Measurements from ENCODE around the gene FAM162A. TPM values are rescaled to one million over a fixed set of nuclear protein-coding genes. Genes with fewer than 3 reads are reported as not detected.

FAM162A gene
- total and polyA plus RNA-seq, 12 donors = 111 to 219 (median 140) TPM

DNA sequence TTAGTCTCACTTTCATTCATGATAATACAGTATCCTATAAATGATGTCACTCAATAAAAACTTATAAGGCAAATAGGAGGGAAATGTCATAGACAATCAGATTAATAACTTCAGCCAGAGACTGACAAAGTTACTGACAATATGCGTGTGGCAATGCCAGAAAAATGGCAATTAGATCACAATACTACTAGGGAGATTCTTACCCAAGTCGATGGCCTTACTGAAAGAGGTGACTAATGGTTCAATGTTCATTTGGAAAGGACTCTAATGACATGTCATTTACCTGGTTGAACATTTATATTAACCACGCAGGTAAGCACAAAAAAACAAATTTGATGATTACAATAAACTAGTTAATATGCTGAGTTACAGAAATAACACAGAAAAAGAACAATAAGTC is 77.8 kb downstream of the FAM162A start:
- Histone ChIP-seq H3K27me3 (no peaks in the 10 kb centered on the region), H3K4me1 (no peaks in the 10 kb centered on the region), H3K27ac (no peak overlapping the region), H3K36me3 (peaks cover 0 to 100% (median 43%) of the 10 kb centered on the region in 9 donors), H3K4me3 (no peak overlapping the region), H3K9me3 (no peaks in the 10 kb centered on the region)
- intact Hi-C loops (cut with DNase I) = loop anchor here in 3 of 10 donors (5.0 to 10.0 kb wide), 3 partner anchors 40 to 215 kb away; no protein-coding TSS in a partner anchor
- DNase-seq (no peak), ATAC-seq (no peak)
- TF ChIP-seq, protein P1, sequence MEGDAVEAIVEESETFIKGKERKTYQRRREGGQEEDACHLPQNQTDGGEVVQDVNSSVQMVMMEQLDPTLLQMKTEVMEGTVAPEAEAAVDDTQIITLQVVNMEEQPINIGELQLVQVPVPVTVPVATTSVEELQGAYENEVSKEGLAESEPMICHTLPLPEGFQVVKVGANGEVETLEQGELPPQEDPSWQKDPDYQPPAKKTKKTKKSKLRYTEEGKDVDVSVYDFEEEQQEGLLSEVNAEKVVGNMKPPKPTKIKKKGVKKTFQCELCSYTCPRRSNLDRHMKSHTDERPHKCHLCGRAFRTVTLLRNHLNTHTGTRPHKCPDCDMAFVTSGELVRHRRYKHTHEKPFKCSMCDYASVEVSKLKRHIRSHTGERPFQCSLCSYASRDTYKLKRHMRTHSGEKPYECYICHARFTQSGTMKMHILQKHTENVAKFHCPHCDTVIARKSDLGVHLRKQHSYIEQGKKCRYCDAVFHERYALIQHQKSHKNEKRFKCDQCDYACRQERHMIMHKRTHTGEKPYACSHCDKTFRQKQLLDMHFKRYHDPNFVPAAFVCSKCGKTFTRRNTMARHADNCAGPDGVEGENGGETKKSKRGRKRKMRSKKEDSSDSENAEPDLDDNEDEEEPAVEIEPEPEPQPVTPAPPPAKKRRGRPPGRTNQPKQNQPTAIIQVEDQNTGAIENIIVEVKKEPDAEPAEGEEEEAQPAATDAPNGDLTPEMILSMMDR (IDR thresholded peaks at IDR 0.05) = no peak
- 85 to 86% methylated on average over 3 of the region's 3 CpGs for WGBS, 2 donors

Other genes starting within 250 kb of the FAM162A start
- not detected for gene CASR, start 200.5 kb upstream of the FAM162A start, total RNA-seq
- gene CASR, start 200.5 kb upstream of the FAM162A start, polyA plus RNA-seq = not detected
- 1 to 10 TPM in 5 of 10 donors, under 1 TPM in 4, not detected in 1; 0.42 to 5.5 (median 1.1) TPM for gene CSTA, start 58.9 kb upstream of the FAM162A start, total RNA-seq
- gene CSTA, start 58.9 kb upstream of the FAM162A start, polyA plus RNA-seq = 1 to 10 TPM; 2.5 to 4.6 TPM
- gene MIX23, start 951 bp upstream of the FAM162A start, total RNA-seq = 10 to 100 TPM; 23.8 to 42.3 (median 28.5) TPM
- gene MIX23, start 951 bp upstream of the FAM162A start, polyA plus RNA-seq = 10 to 100 TPM; 47.7 to 58.4 TPM
- gene WDR5B, start 31.9 kb downstream of the FAM162A start, total RNA-seq = 1 to 10 TPM; 2.1 to 3.9 (median 2.9) TPM
- 1 to 10 TPM; 1.8 TPM for gene WDR5B, start 31.9 kb downstream of the FAM162A start, polyA plus RNA-seq
- 100 to 1,000 TPM in 3 of 10 donors, 10 to 100 TPM in 7; 71.0 to 121 (median 86.9) TPM for gene KPNA1, start 130.8 kb downstream of the FAM162A start, total RNA-seq
- gene KPNA1, start 130.8 kb downstream of the FAM162A start, polyA plus RNA-seq = 10 to 100 TPM; 14.5 to 14.8 TPM
- 10 to 100 TPM in 9 of 10 donors, 1 to 10 TPM in 1; 9.1 to 60.4 (median 15.2) TPM for gene PARP9, start 180.1 kb downstream of the FAM162A start, total RNA-seq
- gene PARP9, start 180.1 kb downstream of the FAM162A start, polyA plus RNA-seq = 10 to 100 TPM in 1 of 2 donors, 1 to 10 TPM in 1; 7.1 to 18.1 TPM
- gene DTX3L, start 180.2 kb downstream of the FAM162A start, total RNA-seq = 10 to 100 TPM in 6 of 10 donors, 1 to 10 TPM in 4; 8.0 to 61.1 (median 14.4) TPM
- 1 to 10 TPM; 3.2 to 7.4 TPM for gene DTX3L, start 180.2 kb downstream of the FAM162A start, polyA plus RNA-seq
- 1 to 10 TPM in 1 of 10 donors, under 1 TPM in 9; 0.21 to 1.7 (median 0.60) TPM for gene PARP15, start 193.5 kb downstream of the FAM162A start, total RNA-seq
- gene PARP15, start 193.5 kb downstream of the FAM162A start, polyA plus RNA-seq = 1 to 10 TPM in 1 of 2 donors, under 1 TPM in 1; 0.23 to 1.5 TPM